Ascending aorta (tissue), 2 donors: Measurements from ENCODE around the gene ACTL7B. TPM values are rescaled to one million over a fixed set of nuclear protein-coding genes. Genes with fewer than 3 reads are reported as not detected.

Experiments
- DNase-seq, 2 donors: peaks; one replicate each; pipeline ENCODE4 v3.0.0-alpha.2; 2019; ENCODE audit warnings: low spot score in 2 of 2
- H3K27ac ChIP-seq, 2 donors: fragments of 200-600 bp; sonication (generic); one replicate each; pipeline ENCODE4 v1.5.1; 2016 to 2017; ENCODE audit warnings: mild to moderate bottlenecking in 1 of 2
- H3K27me3 ChIP-seq: fragments of 200-600 bp; sonication (generic); one replicate; pipeline ENCODE4 v1.5.1; 2017
- H3K36me3 ChIP-seq, 2 donors: fragments of 200-600 bp; sonication (generic); one replicate each; pipeline ENCODE4 v1.5.1; 2016
- H3K4me1 ChIP-seq, 2 donors: fragments of 200-600 bp; sonication (generic); one replicate each; pipeline ENCODE4 v1.5.1; 2016 to 2017; ENCODE audit warnings: mild to moderate bottlenecking in 1 of 2
- H3K4me3 ChIP-seq, 2 donors: fragments of 200-600 bp; sonication (generic); one replicate each; pipeline ENCODE4 v1.5.1; 2016 to 2017; ENCODE audit warnings: mild to moderate bottlenecking in 1 of 2
- H3K9me3 ChIP-seq, 2 donors: fragments of 200-600 bp; sonication (generic); one replicate each; pipeline ENCODE4 v1.5.1; 2016
- intact Hi-C: fragments of 100-400 bp; cut with DNase I; formaldehyde crosslinking; loops from one replicate; pipeline ENCODE4 v1.15.1; 2023
- total RNA-seq: library from RNA; depleted of rRNA; stranded (reverse); fragments of >200 nt; gene quantifications from one replicate; pipeline ENCODE4 v1.1.0, GENCODE V29; 2016
- TF ChIP-seq, protein P1 (sequence below), 3 experiments: fragments of 200-600 bp in 2 of 3; fragments of 450-650 bp in 1 of 3; sonication (generic) in 2 of 3; IDR thresholded peaks; one replicate each; pipeline ENCODE4 v1.5.1; 2016 to 2019; ENCODE audit warnings: antibody characterized with exemption in 3 of 3, mild to moderate bottlenecking in 1 of 3, moderate library complexity in 1 of 3

Gene ACTL7B
- total RNA-seq, 1 donor from 2014 or later = not detected

DNA sequence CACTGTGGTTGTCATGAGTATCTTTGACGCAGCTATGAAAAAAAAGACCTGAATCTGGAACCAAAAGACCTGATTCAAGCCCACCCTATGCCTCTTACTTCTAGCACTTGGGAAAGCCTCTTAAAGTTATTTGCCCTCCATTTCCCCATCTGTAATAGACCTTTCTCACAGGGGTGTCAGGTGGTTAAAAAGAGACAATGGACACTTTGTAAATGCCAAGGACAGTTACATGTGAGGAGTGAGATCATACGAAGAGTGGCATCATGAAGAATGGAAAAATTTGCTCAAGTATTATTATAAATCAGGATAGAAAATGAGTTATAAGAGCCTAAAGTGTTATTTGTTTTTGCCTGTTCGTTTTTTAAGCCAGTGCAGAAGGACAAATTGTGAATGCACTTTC, 46.5 kb downstream of the ACTL7B start:
- TF ChIP-seq, protein P1, sequence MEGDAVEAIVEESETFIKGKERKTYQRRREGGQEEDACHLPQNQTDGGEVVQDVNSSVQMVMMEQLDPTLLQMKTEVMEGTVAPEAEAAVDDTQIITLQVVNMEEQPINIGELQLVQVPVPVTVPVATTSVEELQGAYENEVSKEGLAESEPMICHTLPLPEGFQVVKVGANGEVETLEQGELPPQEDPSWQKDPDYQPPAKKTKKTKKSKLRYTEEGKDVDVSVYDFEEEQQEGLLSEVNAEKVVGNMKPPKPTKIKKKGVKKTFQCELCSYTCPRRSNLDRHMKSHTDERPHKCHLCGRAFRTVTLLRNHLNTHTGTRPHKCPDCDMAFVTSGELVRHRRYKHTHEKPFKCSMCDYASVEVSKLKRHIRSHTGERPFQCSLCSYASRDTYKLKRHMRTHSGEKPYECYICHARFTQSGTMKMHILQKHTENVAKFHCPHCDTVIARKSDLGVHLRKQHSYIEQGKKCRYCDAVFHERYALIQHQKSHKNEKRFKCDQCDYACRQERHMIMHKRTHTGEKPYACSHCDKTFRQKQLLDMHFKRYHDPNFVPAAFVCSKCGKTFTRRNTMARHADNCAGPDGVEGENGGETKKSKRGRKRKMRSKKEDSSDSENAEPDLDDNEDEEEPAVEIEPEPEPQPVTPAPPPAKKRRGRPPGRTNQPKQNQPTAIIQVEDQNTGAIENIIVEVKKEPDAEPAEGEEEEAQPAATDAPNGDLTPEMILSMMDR (IDR thresholded peaks at IDR 0.05) = no peak
- Histone ChIP-seq H3K27ac (no peak overlapping the region), H3K27me3 (no peaks in the 10 kb centered on the region), H3K36me3 (no peaks in the 10 kb centered on the region), H3K9me3 (no peaks in the 10 kb centered on the region), H3K4me1 (no peaks in the 10 kb centered on the region), H3K4me3 (no peak overlapping the region)
- no peak for DNase-seq
- intact Hi-C loops = no loop called here

Other genes with a start within 250 kb of the ACTL7B start
- gene ACTL7A, start 6.3 kb upstream of the ACTL7B start, total RNA-seq = not detected
- gene ELP1, start 78.1 kb upstream of the ACTL7B start, total RNA-seq = 8.8 TPM
- 1.1 TPM for gene ABITRAM, start 78.4 kb upstream of the ACTL7B start, total RNA-seq
- 16.4 TPM for gene CTNNAL1, start 157.5 kb upstream of the ACTL7B start, total RNA-seq